ENCODE measurements around the gene PHF21B.
"Not testable (repeated sequence)": the region's sequence is repeated elsewhere in the genome, so short reads cannot be mapped to it uniquely, and the experiment has no call there.

PHF21B gene

DNA sequence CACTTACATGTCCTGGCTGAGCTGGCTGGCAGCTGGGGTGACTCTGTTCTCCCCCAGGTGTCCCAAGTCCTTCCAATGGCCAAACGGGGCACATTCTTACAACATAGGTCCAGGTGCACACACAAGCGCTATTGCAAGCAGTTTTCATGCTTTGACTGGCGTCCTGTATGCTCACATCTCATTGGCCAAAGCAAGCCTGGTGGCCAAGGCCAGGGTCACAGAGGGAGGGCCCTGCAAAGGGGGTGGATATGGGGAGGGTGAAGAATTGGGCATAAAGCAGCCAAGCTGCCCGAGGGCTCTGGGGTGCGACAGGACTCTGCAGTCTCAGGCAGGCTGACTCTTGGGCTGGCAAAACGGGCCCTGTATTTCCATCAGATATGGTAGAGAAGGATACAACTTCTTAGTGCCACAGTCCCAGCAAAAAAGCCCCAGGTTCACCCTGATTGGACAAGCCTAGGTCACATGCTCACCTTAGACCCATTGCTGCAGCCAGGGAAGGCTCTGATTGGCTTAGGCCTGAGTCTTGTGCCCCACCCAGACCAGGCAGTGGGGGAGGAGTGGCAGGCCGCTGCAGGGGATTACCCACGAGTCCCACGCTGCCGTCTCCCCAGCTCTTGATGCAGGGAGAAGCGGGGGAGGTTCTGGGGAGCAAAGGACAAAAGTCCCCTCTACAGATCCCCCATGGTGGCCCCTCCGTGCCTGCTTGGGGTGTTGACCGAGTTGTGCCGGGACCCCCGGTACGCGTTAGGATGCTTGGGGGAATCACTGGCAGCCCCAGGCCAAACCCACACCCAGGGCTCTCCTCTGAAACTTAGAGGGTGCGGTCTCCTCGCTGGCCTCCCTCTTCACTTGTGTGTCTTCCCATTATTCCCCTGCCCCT lies 146.6 kb downstream of the PHF21B start:
- no peak for DNase-seq

DNA sequence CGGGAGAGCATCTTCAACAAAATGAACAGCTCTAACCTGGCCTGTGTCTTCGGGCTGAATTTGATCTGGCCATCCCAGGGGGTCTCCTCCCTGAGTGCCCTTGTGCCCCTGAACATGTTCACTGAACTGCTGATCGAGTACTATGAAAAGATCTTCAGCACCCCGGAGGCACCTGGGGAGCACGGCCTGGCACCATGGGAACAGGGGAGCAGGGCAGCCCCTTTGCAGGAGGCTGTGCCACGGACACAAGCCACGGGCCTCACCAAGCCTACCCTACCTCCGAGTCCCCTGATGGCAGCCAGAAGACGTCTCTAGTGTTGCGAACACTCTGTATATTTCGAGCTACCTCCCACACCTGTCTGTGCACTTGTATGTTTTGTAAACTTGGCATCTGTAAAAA lies 147.5 kb downstream of the PHF21B start:
- DNase-seq: no peak

DNA sequence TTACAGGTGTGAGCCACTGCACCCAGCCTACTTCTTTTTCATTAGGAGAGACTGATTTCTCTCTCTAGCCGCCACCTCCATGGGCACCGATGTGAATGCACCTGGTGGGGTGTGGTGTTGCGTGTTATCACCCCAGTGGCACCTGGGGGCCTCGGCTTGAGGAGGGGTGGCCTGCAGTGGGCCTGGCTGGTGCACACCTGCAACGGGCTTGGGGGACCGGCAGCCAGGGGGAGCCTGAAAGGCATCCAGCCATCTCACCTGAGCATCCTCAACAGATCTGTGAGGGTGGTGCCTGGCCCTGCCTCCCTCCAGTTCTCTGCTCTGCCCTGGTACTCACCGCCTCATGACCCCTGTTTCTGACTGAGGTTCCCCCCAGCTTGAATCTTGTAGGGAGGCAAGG lies 148.6 kb downstream of the PHF21B start:
- no peak for DNase-seq

DNA sequence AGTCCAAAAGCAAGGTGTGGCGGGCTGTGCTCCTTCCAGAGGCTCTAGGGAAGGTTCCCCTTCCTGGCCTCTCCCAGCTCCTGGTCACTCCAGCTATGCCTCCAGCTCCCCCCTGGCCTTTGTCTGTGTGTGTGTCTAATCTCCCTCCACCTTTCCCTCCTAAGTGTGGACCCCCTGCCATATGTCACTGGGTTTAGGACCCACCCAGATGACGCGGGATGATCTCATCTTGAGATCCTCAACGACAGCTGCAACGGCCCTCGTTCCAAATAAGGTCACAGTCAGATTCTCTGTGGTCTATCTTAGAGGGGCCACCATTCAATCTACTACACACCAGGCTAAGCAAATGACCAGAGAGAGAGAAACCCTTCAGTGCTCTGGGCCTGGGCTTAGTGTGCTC lies 149.5 kb downstream of the PHF21B start:
- DNase-seq: no peak

DNA sequence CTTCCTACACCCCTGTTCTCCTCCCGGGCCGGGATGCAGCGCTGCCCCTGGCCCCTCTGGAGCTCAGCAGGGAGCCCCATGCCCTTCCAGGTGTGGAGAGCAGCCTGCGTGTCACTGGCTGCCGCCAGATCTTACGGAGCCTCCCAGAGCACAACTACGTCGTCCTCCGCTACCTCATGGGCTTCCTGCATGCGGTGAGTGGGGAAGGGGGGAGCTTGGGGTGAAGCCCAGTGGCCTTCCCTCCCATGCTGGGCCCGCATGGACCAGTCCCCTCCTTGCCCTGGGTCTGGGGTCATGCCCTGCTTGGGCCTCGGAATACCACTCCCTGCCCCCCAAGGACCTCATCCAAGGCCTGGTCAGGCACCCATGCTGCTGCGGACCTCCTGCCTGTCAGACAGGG lies 150.2 kb downstream of the PHF21B start:
- DNase-seq: no peak

DNA sequence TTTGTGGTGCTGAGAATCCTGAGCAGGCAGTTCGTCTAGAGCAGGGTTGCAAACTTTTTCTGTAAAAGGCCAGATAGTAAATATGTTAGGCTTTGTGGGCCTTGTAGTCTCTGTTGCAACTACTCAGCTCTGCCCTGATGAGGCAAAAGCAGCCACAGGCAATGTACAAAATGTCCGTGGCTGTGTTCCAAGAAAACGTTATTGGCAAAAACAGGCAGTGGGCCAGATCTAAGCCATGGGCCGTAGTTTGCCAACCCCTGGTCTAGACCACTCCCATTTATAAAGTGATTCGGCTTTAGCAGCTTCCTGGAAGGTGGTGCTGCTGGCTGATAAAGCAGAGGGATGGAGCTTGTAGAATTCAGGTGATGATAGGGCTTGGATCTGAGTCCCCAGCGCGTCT lies 151.0 kb downstream of the PHF21B start:
- not testable (repeated sequence) for DNase-seq

DNA sequence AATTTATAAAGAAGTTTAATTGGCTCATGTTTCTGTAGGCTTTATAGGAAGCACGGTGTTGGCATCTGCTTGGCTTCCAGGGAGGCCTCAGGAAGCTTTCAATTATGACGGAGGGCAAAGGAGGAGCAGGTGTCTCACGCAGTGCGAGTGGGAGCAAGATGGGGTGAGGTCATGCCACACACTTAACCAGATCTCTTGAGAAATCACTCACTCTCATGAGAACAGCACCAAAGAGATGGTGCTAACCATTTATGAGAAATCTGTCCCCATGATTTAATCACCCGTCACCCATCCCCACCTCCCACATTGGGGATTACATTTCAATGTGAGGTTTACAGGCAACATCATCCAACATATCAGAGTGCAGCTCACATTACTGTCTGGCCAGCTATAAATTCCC lies 153.9 kb downstream of the PHF21B start:
- no peak for DNase-seq

DNA sequence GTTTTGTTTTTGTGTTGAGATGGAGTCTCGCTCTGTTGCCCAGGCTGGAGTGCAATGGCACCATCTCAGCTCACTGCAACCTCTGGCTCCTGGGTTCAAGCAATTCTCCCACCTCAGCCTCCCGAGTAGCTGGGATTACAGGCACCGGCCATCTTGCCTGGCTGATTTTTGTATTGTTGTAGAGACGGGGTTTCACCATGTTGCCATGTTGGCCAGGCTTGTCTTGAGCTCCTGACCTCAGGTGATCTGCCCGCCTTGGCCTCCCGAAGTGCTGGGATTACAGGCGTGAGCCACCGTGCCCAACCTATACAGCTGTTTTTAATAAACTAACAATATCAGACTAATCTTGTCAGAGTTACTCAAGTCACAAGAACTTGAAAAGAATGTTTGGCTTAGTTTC lies 155.2 kb downstream of the PHF21B start:
- DNase-seq: not testable (repeated sequence)

DNA sequence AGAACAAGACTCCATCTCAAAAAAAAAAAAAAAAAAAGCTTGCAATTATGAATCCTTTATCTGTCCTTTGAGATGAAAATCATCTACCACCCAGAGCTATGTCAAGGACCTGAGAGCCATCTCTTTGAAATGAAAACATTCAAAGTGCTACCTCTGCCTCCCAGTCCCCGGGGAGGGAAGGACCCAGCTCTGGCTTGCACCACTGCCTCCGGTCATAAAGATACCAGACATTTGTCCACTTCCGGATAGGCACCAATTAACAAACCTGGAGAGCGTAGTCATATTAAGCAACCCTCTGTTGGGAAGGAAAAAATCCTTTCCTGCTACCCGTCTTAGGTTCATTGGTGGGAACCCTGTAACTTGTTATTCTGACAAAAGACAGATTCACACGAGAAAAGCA lies 158.9 kb downstream of the PHF21B start:
- DNase-seq: no peak

DNA sequence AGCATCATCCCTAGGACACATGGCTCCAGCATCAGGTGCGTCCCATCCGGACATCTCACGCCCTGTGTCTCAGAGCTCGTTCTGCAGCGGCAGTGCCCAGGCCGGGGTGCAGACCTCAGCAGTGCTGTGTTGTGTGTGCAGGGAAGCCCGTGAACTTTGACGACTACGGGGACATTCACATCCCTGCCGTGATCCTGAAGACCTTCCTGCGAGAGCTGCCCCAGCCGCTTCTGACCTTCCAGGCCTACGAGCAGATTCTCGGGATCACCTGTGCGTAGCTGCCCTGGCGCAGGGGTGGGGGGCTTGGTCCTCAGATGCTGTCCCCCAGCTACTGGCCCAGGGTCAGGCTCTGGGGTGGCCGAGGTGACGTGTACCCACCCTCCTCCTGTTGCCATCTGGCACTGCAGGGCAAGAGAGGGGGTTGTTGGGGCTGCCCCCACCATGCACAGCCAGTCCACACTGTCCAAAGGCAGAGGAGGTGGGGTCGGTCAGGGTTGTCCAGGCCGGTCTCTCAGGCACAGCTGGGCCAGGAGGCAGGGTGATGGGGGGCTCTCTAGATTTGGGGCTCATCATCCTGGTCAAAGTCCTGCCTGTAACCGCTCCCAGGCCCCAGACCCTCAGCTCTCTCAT lies 160.9 kb downstream of the PHF21B start:
- no peak for DNase-seq

DNA sequence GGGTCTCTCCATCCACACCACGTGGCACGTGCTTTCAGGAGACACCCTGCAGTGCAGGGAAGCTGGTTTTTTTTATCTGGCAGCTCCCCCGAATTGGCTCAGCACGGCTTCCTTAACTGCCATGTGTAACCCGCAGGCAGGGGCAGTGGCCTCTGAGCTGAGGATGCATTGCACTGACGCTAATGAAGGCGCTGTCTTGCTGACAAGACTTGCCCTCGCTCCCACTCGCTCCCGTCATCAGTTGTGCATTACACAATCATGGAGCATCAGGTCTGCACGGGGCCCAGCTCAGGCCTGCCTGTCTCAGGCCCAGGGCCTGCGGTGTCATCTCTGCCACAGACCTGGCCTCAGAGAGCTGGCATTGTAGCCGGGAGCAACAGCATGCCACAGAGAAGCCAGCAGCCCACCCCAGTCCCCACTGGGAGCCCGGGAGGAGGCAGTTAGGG lies 161.5 kb downstream of the PHF21B start:
- no peak for DNase-seq

DNA sequence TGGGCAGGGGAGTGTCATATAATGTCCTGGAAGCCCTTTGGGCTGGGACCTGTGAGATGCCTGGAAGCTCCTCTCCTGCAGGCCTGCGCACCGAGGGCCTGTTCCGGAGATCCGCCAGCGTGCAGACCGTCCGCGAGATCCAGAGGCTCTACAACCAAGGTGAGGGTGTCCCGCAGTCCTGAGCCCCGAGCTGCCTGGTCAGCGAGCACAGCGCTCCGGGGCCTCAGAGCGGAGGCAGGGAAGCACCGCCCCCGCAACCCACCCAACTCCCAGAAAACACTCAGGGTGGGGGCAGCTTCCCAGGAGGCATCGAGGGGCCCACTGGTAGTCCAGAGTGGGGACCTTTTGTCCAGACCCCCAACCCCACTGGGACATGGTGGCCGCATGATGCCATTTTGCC lies 161.9 kb downstream of the PHF21B start:
- no peak for DNase-seq

DNA sequence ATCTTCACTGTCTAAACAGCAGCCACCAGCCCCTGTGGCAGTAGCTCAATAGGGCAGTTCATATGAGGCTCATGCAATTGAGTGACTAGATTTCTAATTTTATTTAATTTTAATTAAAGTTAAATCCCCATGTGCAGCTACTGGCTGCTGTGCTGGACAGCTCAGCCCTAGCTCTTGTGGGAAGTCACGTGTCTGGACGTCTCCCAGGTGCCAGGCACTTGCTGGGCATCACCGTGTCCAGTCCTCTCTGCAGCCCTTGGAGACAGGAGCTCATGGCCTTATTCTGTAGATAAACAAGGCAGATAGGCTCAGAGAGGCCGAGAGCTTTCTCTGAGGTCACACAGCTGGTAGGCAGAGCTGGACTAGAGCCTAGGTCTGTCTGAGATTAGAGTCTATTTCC lies 162.4 kb downstream of the PHF21B start:
- no peak for DNase-seq

DNA sequence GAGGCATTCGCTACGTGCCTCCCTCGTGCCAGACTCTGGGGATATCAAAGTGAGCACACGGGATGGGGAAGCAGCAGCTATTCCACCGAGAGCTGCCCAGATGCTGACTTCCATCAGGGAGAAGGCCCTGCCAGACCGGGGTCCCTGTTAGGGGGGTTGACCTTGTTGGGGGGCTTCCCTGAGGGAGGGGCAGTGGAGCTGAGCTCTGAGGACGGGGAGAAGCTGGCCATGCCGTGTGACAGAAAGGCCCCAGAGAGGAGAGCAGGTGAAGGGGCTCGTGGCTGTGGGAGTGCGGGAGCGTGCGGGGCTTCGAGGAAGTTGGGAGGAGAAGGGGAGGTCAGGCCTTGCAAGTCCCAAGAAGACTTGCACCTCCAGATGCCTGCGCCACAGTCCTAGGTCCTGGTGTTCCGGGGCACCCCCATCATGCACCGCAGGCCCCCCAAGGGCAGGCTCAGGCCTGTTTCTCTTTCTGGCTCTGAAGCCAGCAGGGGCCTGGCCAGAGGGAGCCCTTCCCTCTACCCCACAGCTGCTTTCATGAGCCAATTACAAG lies 163.0 kb downstream of the PHF21B start:
- DNase-seq: no peak

DNA sequence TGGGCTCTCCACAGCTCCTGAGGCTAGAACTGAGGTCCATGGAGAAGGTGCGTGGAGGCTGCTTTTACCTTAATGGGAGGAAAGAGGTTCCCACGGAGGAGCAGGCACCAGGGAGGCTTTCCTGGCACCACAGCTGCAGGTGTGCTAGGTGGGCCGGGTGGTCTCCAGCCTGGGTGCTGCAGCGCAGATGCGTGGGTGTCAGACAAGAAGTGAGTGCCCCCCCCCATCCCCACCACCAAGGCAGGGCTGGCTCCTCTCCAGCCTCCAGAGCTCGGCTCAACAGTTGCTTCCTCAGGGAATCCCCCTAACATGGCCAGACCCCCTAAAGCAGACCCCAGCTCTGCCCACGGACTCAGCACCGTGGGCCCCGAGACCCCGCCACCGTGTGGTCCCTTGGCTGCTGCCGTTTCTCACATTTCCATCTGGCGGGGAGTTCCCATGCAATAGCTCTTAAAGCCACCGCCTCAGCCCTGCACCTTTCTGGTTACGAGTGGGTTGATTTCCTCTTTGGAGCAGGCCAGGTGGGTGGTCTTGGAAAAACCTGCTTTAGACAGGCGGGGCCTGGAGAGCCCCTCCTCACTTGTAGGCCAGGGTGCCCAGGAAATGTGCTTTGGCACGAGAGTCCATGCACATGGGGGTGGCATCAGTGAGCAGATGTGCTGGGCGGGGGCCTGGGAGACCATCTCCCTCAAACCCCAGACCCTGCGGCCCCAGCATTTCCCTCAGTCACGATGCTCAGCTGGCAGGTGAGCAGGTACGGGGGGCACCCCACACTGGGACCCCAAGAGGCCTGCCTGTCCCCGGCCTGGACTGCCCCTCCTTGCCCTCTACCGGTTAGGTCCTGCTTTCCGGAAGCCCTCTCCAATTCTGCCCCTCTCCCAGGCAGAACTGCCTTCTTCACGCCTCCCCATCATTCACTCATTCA lies 163.7 kb downstream of the PHF21B start:
- DNase-seq: no peak

DNA sequence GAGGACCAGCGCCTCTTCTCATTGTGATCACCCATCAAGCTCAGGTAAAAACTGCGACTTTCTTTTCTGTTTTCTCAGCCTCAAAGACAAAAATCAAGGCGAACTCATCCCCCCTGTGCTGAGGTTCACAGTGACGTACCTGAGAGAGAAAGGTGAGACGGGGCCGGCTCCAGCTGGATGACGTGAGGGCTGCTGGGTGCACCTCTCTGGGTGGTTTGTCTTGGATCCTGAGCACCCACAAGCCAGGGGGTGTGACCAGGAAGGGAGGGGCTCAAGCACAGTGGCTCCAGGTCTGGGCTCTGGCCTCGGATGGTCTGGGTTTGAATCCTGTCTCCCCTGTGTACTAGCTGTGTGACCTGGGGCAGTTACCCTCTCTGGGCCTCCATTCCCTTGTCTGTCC lies 164.6 kb downstream of the PHF21B start:
- DNase-seq: no peak

DNA sequence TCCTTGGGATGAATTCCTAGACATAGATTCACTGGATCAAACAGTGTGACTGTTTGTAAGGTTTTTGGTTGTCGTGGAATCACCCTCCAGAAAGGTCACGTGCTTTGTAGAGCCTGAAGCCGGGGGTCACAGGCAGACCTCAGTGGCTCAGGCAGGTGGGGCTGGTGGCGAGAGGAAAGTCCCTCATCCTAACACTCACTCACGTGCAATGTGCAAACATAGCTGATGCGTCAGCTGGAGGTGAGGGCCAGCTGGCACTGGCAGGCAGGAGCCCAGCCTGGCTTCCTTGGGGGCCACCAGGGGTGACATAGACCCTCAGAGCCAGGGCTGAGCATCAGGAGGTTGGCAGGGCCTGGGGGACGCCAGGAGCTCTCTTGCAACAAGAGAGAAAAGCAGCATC lies 167.4 kb downstream of the PHF21B start:
- no peak for DNase-seq

DNA sequence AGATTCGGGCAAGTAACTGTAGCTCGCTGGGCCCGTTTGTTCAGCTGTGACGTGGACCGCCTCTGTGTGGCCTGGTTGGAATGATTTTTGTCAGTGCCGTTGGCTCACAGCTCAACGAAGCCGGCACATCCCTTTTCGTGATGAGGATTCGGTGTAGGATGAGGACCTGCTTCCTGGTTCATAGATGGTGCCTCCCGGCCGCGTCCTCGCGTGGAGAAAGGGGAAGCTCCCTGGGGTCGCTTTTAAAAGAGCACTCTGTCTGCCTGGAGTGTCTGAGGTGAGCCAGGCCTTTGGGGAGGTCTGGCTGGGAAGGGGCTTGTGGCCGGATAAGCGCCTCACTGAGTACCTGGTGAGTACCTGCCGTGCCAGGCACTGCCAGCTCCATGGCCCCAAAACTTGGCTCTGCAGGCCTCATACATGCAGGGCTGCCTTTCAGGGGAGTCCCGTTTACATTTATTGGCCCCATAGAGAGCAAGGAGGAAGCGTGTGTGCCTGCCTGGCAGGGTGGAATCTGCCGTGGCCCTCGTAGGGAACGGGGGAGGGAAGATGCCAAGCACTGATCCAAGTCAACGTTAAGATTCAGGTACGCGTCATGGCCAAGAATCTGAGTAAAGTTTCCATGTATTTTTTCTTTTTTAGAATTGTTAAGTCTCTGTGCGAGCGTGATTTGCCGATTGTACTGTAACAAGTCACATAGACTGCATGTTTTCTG lies 169.0 kb downstream of the PHF21B start:
- no peak for DNase-seq

DNA sequence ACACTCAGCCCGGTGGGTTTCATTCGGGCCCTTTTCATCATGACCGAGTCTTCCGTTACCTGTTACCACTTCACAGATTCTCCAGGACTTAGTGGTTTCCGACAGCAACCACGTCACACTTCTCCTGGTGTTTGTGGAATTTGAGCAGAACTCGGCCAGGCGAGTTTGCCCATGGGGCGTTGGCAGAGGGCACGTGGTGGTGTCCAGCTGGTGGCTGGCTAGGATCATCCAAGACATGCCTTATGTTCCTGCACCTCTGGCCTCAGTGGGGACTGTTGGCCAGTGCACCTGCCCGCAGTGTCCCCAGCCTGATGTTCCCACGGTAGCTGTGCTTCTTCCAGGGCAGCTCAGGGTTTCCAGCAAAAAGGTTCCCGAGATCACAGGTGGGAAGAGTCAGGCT lies 170.1 kb downstream of the PHF21B start:
- DNase-seq: no peak

DNA sequence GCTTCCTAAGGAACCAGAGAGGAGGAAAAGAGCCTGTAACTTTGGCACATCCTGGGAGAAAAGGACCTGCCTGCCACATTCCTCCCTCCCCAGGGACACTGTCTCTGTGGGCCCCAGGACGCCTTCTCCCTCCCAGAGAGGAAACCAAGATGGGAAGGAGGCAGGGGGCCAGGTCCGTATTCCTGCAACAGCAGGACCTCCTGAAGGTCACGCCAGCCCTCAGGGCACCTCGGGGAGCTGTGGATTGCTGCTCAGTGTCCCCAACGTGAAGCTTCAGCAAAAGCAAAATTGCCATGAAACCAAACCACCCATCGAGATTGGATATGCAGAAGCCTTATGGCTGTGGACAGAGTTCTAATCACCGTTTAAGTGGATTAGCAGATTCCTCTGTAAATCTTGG lies 170.7 kb downstream of the PHF21B start:
- no peak for DNase-seq

DNA sequence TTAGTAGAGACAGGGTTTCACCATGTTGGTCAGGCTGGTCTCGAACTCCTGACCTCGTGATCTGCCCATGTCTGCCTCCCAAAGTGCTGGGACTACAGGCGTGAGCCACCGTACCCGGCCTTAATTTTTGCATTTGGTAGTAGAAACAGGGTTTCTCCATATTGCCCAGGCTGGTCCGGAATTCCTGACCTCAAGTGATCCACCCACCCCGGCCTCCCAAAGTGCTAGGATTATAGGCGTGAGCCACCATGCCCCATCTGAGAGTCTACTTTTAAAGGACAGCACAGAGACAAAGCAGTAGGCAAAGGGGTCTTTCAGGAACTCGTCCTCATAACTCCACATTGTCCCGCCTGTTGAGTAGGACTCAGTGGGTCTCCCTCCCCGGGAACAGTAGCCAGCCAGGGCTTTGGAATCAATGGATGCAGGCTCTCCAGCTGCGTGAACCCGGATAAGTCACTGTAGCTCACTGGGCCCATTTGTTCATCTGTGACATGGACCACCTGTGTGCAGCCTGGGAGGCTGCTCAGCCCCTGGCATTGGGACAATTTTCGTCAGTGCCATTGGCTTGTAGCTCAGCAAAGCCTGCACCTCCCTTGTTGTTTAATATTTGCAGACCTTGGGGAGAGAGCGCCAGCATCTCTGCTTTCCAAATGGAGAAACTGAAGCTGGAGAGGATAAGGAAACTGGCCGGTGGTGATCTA lies 171.3 kb downstream of the PHF21B start:
- DNase-seq: no peak

DNA sequence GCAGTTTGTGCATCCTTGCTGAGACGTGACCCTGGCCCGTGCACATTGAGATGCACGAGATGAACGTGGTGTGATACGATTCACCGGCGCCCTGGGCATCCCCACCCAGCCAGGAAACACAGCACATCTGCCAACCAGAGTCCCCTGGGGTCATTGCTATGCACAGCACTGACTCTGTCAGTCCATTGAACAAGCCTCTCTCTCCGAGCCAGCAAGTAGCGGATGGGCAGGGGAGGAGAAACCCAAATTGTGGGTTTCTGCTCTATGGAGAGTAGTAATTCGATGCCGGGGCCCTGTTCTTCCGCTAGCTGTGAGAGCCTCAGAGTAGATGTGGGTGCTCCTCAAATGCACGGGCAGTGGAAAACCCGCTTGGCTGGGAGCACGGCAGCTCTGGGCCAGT lies 172.3 kb downstream of the PHF21B start:
- no peak for DNase-seq

Measured in NCI-H1105 (cell line).